Left ventricle myocardium inferior (tissue), 1 donor: ENCODE results near the gene ANKRD33B. TPM values are rescaled to one million over a fixed set of nuclear protein-coding genes. Genes with fewer than 3 reads are reported as not detected.
"Not testable (repeated sequence)": the region's sequence is repeated elsewhere in the genome, so short reads cannot be mapped to it uniquely, and the experiment has no call there.

ENCODE experiments used
- DNase-seq: peaks from one replicate; pipeline ENCODE4 v3.0.0-alpha.2; 2020
- H3K27ac ChIP-seq: fragments of 200-600 bp; replicated peaks from 2 replicates; pipeline ENCODE4 v1.8.0; 2021
- H3K27me3 ChIP-seq: fragments of 200-600 bp; 2 replicates; pipeline ENCODE4 v1.8.0; 2021; ENCODE audit warnings: low read depth
- H3K36me3 ChIP-seq: fragments of 200-600 bp; 2 replicates; pipeline ENCODE4 v1.8.0; 2021
- H3K4me1 ChIP-seq: fragments of 200-600 bp; 2 replicates; pipeline ENCODE4 v1.8.0; 2021
- H3K4me3 ChIP-seq: fragments of 200-600 bp; 2 replicates; pipeline ENCODE4 v1.8.0; 2021; ENCODE audit warnings: mild to moderate bottlenecking, moderate library complexity
- H3K9me3 ChIP-seq: fragments of 200-600 bp; replicated peaks from 2 replicates; pipeline ENCODE4 v1.8.0; 2021
- intact Hi-C: fragments of 100-400 bp; cut with micrococcal nuclease; formaldehyde crosslinking; loops from one replicate; pipeline ENCODE4 v1.11.0; 2022
- total RNA-seq: library from RNA; stranded (reverse); fragmentation: NEBNext Ultra II Directional; extraction: Animal tissue kit (Norgen Biotek cat#: 25700); gene quantifications from one replicate; pipeline ENCODE4 v1.2.1, GENCODE V29; 2021
- TF ChIP-seq, protein P1 (sequence below): fragments of 200-600 bp; IDR thresholded peaks from 2 replicates; pipeline ENCODE4 v1.8.0; 2021; ENCODE audit warnings: antibody characterized with exemption, mild to moderate bottlenecking, borderline replicate concordance
- donor health status: DM: no; HTN: yes; CAD: no; lungs with severe emphysema.

The ANKRD33B gene
- total RNA-seq, 1 donor from 2014 or later, result 15.2 TPM

DNA sequence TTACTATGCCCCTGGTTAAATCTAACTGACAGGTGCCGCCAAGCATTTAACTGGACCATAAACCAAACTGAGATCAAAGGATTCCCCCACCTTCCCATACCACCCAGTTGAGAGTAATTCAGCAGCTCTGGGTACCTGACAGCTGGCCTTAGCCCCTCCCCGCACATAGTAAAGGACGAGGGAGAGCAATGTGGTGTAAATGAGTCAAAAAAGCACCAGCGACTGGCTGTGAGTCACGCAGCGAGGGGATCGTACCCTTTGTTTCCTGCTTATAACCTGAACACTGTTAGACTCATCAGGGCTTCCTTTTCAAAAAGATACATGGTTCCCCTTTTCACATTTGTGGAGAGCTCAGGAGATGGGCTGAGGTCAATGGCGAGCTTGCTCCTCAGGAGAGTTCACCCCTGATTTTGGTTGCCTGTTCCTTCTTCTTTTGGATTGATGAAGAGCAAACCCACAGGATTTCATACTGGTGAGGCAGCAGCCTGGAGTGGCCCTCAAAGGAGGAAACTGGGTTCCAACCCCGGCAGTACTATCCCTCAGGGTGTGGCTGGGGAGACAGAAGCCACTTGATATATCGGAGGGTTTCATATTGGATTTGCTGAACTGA lies 71.5 kb downstream of the ANKRD33B start:
- Histone ChIP-seq H3K36me3 (peaks cover 4% of the 10 kb centered on the region), H3K27ac (no peak overlapping the region), H3K4me3 (no peak overlapping the region), H3K27me3 (no peaks in the 10 kb centered on the region), H3K9me3 (no peaks in the 10 kb centered on the region), H3K4me1 (peaks cover 12% of the 10 kb centered on the region)
- intact Hi-C loops, result no loop called here
- DNase-seq, result no peak
- TF ChIP-seq, protein P1, sequence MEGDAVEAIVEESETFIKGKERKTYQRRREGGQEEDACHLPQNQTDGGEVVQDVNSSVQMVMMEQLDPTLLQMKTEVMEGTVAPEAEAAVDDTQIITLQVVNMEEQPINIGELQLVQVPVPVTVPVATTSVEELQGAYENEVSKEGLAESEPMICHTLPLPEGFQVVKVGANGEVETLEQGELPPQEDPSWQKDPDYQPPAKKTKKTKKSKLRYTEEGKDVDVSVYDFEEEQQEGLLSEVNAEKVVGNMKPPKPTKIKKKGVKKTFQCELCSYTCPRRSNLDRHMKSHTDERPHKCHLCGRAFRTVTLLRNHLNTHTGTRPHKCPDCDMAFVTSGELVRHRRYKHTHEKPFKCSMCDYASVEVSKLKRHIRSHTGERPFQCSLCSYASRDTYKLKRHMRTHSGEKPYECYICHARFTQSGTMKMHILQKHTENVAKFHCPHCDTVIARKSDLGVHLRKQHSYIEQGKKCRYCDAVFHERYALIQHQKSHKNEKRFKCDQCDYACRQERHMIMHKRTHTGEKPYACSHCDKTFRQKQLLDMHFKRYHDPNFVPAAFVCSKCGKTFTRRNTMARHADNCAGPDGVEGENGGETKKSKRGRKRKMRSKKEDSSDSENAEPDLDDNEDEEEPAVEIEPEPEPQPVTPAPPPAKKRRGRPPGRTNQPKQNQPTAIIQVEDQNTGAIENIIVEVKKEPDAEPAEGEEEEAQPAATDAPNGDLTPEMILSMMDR, result no peak

DNA sequence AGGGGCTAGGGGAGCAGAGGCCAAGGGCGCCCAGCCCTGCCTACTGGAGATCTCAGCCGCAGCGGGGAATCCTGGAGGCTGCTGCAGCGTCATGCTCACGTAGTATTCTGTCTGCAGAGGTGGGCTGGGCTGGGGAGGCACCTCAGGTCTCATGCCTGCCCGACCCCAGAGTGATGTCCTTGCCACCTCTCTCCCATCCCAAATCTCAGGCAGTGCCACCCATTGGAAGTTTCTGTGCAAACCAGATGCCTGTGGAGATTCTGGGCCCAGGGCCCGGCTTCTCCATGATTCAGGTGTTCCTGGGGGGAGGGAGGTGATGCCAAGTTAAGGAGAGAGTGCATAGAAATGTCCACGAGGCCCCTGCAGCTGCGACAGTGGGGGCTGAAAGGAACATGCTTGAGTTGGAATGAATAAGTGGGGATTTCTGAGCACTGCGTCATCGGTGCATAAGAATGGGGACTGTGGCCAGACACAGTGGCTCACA lies 72.0 kb downstream of the ANKRD33B start:
- no peak for DNase-seq
- H3K4me1 ChIP-seq, result peaks cover 12% of the 10 kb centered on the region
- no peak overlapping the region for H3K27ac ChIP-seq
- no peaks in the 10 kb centered on the region for H3K9me3 ChIP-seq
- H3K27me3 ChIP-seq, result no peaks in the 10 kb centered on the region
- TF ChIP-seq, protein P1, result no peak
- no peak overlapping the region for H3K4me3 ChIP-seq
- peaks cover 4% of the 10 kb centered on the region for H3K36me3 ChIP-seq
- intact Hi-C loops, result no loop called here

DNA sequence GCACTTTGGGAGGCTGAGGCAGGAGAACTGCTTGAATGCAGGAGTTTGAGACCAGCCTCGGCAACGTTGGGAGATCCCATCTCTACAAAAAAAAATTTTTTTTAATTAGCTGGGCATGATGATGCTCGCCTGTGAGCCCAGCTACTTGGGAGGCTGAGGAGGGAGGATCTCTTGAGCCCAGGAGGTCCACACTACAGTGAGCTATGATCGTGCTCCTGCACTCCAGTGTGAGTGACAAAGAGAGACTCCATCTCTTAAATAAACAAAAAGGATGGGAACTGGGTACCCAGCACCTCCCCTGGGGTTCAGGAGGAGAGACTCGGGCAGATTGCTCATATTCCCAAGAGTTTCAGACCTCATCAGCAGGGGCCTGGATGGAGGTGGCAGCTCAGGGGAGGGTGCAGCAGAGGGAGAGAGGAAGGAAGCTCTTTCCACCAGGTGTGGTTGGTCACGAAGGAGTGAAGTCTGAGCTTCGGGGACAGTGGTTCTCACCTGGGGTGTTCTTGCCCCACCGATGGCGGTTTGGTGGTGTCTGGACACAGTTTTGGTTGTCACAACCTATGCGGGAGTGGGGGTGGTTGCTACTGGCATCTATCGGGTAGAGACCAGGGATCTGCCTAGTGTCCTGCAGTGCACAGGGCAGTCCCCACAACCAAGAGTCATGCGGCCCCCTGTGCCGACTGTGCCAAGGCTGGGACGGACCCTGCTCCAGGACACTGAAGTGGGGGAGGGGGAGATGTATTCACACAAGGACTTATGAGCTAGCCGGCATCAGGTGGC lies 72.7 kb downstream of the ANKRD33B start:
- Histone ChIP-seq H3K36me3 (peaks cover 4% of the 10 kb centered on the region), H3K27me3 (no peaks in the 10 kb centered on the region), H3K4me3 (no peak overlapping the region), H3K4me1 (peaks cover 12% of the 10 kb centered on the region), H3K27ac (no peak overlapping the region), H3K9me3 (no peaks in the 10 kb centered on the region)
- TF ChIP-seq, protein P1, result no peak
- intact Hi-C loops, result no loop called here
- DNase-seq, result no peak

DNA sequence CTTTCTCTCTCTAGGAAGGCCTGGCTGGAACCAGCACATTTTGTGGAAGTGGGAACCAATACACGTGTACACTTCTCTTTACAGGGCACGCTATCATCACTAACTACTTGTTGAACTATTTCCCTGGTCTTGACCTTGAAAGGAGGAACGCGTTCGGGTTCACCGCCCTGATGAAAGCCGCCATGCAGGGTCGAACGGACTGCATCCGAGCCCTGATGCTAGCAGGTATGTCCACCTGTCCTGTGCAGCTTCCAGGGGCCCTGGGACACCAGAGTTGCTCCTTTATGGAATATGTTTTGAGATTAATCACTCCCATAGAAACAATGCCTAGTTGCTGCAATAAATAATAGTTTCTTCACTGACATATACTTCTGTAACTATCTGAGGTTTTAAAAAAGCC lies 74.1 kb downstream of the ANKRD33B start:
- TF ChIP-seq, protein P1, result no peak
- no peak overlapping the region for H3K27ac ChIP-seq
- H3K36me3 ChIP-seq, result peaks cover 4% of the 10 kb centered on the region
- DNase-seq, result no peak
- H3K4me1 ChIP-seq, result peaks cover 12% of the 10 kb centered on the region
- no peaks in the 10 kb centered on the region for H3K9me3 ChIP-seq
- H3K27me3 ChIP-seq, result no peaks in the 10 kb centered on the region
- intact Hi-C loops, result no loop called here
- no peak overlapping the region for H3K4me3 ChIP-seq

DNA sequence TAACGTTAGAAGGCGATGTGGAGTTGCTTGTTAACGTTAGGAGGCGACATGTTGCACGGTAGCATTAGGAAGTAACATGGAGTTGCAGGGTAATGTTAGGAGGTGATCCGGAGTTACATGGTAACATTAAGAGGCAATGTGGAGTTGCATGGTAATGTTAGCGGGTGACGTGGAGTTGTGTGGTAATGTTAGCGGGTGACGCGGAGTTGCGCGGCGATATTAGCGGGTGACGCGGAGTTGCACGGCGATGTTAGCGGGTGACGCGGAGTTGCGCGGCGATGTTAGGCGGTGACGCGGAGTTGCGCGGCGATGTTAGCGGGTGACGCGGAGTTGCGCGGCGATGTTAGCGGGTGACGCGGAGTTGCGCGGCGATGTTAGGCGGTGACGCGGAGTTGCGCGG lies 74.9 kb downstream of the ANKRD33B start:
- DNase-seq, intact Hi-C loops, H3K36me3 ChIP-seq, H3K4me3 ChIP-seq, H3K27ac ChIP-seq, H3K27me3 ChIP-seq, H3K4me1 ChIP-seq, H3K9me3 ChIP-seq: not testable (repeated sequence)

DNA sequence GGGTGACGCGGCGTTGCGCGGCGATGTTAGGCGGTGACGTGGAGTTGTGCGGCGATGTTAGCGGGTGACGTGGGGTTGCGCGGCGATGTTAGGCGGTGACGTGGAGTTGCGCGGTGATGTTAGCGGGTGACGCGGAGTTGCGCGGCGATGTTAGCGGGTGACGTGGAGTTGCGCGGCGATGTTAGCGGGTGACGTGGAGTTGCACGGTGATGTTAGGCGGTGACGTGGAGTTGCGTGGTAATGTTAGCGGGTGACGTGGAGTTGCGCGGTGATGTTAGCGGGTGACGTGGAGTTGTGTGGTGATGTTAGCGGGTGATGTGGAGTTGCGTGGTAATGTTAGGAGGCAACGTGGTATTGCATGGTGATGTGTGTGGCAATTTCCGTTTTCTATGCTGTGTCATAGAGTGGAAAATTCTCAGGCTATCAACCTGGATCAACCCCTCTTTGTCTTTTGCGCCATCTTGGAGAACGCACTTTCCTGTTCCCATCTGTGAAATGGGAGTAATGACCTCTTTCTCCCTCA lies 76.0 kb downstream of the ANKRD33B start:
- intact Hi-C loops, result no loop called here
- Histone ChIP-seq H3K4me1 (no peaks in the 10 kb centered on the region), H3K36me3 (peaks cover 4% of the 10 kb centered on the region)

More for the DNA sequence above, 76.0 kb downstream of the ANKRD33B start:
- DNase-seq, result no peak
- H3K9me3 ChIP-seq, result no peaks in the 10 kb centered on the region
- H3K27me3 ChIP-seq, result no peaks in the 10 kb centered on the region
- TF ChIP-seq, protein P1, result no peak
- H3K4me3 ChIP-seq, result no peak overlapping the region
- no peak overlapping the region for H3K27ac ChIP-seq
